Neural progenitor cell (in vitro differentiated cells): ENCODE measurements around the gene ASCC2.

Source experiments
- EZH2 ChIP-seq: fragments of 200-600 bp; sonication (generic); IDR thresholded peaks from 2 replicates; pipeline ENCODE4 v1.6.1; 2017; ENCODE audit warnings: antibody characterized with exemption, mild to moderate bottlenecking, moderate library complexity
- TF ChIP-seq, protein P1 (sequence below): fragments of 200-600 bp; sonication (generic); IDR thresholded peaks from 2 replicates; pipeline ENCODE4 v1.5.1; 2017; ENCODE audit warnings: antibody characterized with exemption, mild to moderate bottlenecking

DNA sequence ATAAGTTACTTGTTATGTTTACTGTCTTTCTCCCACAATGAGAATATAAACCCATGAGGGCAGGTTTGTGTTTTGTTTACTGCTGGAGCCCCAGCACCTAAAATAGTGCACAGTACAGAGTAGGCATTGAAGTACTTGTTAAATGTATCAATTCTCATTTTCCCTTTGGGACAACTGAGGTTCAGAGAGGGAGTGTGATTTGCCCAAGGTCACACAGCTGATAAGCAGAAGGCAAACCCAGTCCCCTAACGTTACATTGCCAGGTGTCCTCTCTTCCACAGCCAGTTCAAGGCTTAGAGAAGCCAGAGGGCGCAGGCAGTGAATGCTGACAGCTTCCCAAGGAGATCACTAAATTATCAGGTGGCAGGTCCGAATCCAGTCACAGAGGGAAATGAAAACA is 88.0 kb downstream of the ASCC2 start:
- no peak for TF ChIP-seq EZH2
- TF ChIP-seq, protein P1, sequence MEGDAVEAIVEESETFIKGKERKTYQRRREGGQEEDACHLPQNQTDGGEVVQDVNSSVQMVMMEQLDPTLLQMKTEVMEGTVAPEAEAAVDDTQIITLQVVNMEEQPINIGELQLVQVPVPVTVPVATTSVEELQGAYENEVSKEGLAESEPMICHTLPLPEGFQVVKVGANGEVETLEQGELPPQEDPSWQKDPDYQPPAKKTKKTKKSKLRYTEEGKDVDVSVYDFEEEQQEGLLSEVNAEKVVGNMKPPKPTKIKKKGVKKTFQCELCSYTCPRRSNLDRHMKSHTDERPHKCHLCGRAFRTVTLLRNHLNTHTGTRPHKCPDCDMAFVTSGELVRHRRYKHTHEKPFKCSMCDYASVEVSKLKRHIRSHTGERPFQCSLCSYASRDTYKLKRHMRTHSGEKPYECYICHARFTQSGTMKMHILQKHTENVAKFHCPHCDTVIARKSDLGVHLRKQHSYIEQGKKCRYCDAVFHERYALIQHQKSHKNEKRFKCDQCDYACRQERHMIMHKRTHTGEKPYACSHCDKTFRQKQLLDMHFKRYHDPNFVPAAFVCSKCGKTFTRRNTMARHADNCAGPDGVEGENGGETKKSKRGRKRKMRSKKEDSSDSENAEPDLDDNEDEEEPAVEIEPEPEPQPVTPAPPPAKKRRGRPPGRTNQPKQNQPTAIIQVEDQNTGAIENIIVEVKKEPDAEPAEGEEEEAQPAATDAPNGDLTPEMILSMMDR: no peak
